Neuronal stem cell (in vitro differentiated cells): ENCODE data around the gene KLK6.

Experiments used
- DNase-seq: peaks from one replicate; pipeline ENCODE4 v3.0.0-alpha.2; 2013; ENCODE audit warnings: low spot score
- H2AFZ ChIP-seq: one replicate; pipeline ENCODE4 v1.6.1; 2013; ENCODE audit warnings: mild to moderate bottlenecking, low read length, inconsistent platforms
- H2AK5ac ChIP-seq: 2 replicates; pipeline ENCODE4 v1.6.1; 2013; ENCODE audit warnings: low read depth, mild to moderate bottlenecking, inconsistent platforms, low read length, moderate library complexity, mixed read lengths
- H2BK120ac ChIP-seq: 2 replicates; pipeline ENCODE4 v1.6.1; 2013; ENCODE audit warnings: low read depth, mild to moderate bottlenecking, inconsistent platforms, low read length, moderate library complexity, mixed read lengths
- H2BK12ac ChIP-seq: one replicate; pipeline ENCODE4 v1.6.1; 2013; ENCODE audit warnings: low read length, inconsistent platforms
- H2BK15ac ChIP-seq: 2 replicates; pipeline ENCODE4 v1.6.1; 2013; ENCODE audit warnings: mild to moderate bottlenecking, low read length, inconsistent platforms, mixed read lengths
- H2BK5ac ChIP-seq: one replicate; pipeline ENCODE4 v1.6.1; 2013; ENCODE audit warnings: inconsistent platforms, mild to moderate bottlenecking, low read length, moderate library complexity
- H3K14ac ChIP-seq: one replicate; pipeline ENCODE4 v1.6.1; 2013; ENCODE audit warnings: low read length, inconsistent platforms
- H3K18ac ChIP-seq: 2 replicates; pipeline ENCODE4 v1.6.1; 2013; ENCODE audit warnings: low read length, inconsistent platforms
- H3K23ac ChIP-seq: 2 replicates; pipeline ENCODE4 v1.6.1; 2013; ENCODE audit warnings: low read depth, mild to moderate bottlenecking, mixed read lengths, low read length, inconsistent platforms; ENCODE audit not compliant: poor library complexity
- H3K27ac ChIP-seq: replicated peaks from 3 replicates; pipeline ENCODE4 v1.5.1; 2013; ENCODE audit warnings: low read length, inconsistent platforms
- H3K27me3 ChIP-seq, 3 experiments: 2 replicates each; pipeline ENCODE4 v1.6.1; 2013; ENCODE audit warnings: low read length in 3 of 3, mild to moderate bottlenecking in 2 of 3, inconsistent platforms in 1 of 3, low read depth in 1 of 3, mixed read lengths in 1 of 3, moderate library complexity in 1 of 3; ENCODE audit not compliant: control insufficient read depth in 3 of 3, insufficient read depth in 3 of 3
- H3K36me3 ChIP-seq, 2 donors: replicated peaks in 1 of 2; 2 replicates each; pipeline ENCODE4 v1.6.1; 2013; ENCODE audit warnings: low read length in 2 of 2; ENCODE audit not compliant: control insufficient read depth in 2 of 2, insufficient read depth in 2 of 2
- H3K4ac ChIP-seq: 2 replicates; pipeline ENCODE4 v1.6.1; 2013; ENCODE audit warnings: inconsistent platforms, mild to moderate bottlenecking, low read length, moderate library complexity
- H3K4me1 ChIP-seq, 2 donors: 1 replicate in 1 of 2; 2 replicates in 1 of 2; pipeline ENCODE4 v1.6.1; 2013; ENCODE audit warnings: low read length in 2 of 2, low read depth in 1 of 2; ENCODE audit not compliant: control insufficient read depth in 2 of 2, insufficient read depth in 1 of 2
- H3K4me2 ChIP-seq: one replicate; pipeline ENCODE4 v1.6.1; 2013; ENCODE audit warnings: mild to moderate bottlenecking, low read length, inconsistent platforms; ENCODE audit not compliant: insufficient read depth, poor library complexity, severe bottlenecking
- H3K4me3 ChIP-seq, 2 donors: 2 replicates each; pipeline ENCODE4 v1.5.1; 2013; ENCODE audit warnings: low read length in 2 of 2, mild to moderate bottlenecking in 2 of 2, inconsistent platforms in 1 of 2, moderate library complexity in 1 of 2
- H3K79me1 ChIP-seq: one replicate; pipeline ENCODE4 v1.6.1; 2013; ENCODE audit warnings: low read depth, mild to moderate bottlenecking, inconsistent platforms, low read length, moderate library complexity
- H3K9ac ChIP-seq: one replicate; pipeline ENCODE4 v1.6.1; 2013; ENCODE audit warnings: mild to moderate bottlenecking, low read depth, low read length, inconsistent platforms; ENCODE audit not compliant: poor library complexity
- H3K9me3 ChIP-seq, 2 donors: replicated peaks in 1 of 2; 2 replicates each; pipeline versions ENCODE3 to v1.6.1; 2013; ENCODE audit warnings: low read length in 2 of 2, mild to moderate bottlenecking in 2 of 2, inconsistent platforms in 1 of 2, low read depth in 1 of 2, mixed read lengths in 1 of 2, moderate library complexity in 1 of 2; ENCODE audit not compliant: control insufficient read depth in 2 of 2, insufficient read depth in 1 of 2
- H4K8ac ChIP-seq: one replicate; pipeline ENCODE4 v1.6.1; 2013; ENCODE audit warnings: low read depth, mild to moderate bottlenecking, inconsistent platforms, low read length, moderate library complexity
- H4K91ac ChIP-seq: one replicate; pipeline ENCODE4 v1.6.1; 2013; ENCODE audit warnings: low read length, low read depth, mild to moderate bottlenecking, inconsistent platforms; ENCODE audit not compliant: poor library complexity
- WGBS, 2 donors: extraction: QIAGEN DNeasy Blood & Tissue Kit; methylation state at CpG; one replicate each; pipeline ENCODE4 v1.1.7; 2013; ENCODE audit warnings: missing lambda C conversion rate in 2 of 2, mixed read lengths in 1 of 2; ENCODE audit not compliant: insufficient read length in 2 of 2, insufficient replicate concordance in 1 of 2; ENCODE audit errors: extremely low coverage in 2 of 2; 5-methylcytosine and 5-hydroxymethylcytosine counted together

Gene KLK6

DNA sequence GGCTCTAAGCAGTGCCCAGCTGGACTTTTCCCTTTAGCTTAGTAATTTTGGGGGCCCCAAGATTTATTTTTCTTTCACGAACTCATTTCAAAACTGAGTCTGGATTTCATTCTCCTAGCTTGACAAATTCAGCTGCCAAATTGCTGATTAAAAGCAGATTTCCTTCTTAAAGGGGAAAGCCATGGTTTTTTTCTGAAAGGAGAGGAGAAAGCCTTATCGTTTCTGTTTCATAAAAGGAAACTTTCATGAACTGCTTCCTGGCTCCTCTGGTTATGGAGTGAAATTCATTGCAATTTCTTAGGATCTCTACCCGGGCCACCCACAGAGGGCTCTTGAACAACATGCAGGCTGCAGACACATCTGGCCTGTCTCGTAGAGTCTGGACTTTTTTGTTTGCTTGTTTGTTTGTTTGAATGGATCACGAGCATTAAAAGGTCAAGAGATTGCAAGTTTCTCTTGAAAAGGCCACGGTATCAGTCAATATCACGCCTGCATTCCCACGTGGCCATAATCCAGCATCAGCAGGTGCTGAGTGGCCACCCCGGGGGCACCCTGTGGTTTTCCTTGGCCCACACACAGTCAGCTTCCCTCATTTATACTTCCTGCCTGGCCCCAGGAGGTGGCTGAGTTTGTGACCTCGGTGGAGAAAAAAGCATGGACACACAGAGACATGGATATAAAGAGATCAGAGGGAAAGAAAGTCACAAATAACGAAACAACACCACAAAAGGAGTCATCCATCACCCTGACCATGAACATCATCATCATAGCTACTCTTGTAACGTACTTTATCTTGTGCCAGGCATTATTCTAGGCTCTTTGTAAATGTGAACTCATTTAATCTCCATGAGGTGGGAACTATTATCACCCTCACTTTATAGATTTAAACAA is 47.7 kb downstream of the KLK6 start:
- Histone ChIP-seq H2BK12ac (no peak overlapping the region), H2BK120ac (no peak overlapping the region), H3K79me1 (no peaks in the 10 kb centered on the region), H3K27me3 (peaks cover 0 to 12% (median 11%) of the 10 kb centered on the region in 3 experiments), H3K4me1 (no peaks in the 10 kb centered on the region), H3K4me3 (no peak overlapping the region), H3K23ac (no peak overlapping the region), H3K4ac (no peak overlapping the region), H3K14ac (no peak overlapping the region), H3K4me2 (no peak overlapping the region), H4K8ac (no peak overlapping the region), H3K36me3 (no peaks in the 10 kb centered on the region), H2BK5ac (no peak overlapping the region), H2AFZ (no peak overlapping the region), H3K27ac (no peak overlapping the region), H2BK15ac (no peak overlapping the region), H3K9me3 (no peaks in the 10 kb centered on the region), H3K9ac (no peak overlapping the region), H3K18ac (no peak overlapping the region), H4K91ac (no peak overlapping the region), H2AK5ac (no peak overlapping the region)
- peak; percentile 20 for DNase-seq
- WGBS, 2 donors, result no CpG with 5 or more reads among the region's 12 CpGs

DNA sequence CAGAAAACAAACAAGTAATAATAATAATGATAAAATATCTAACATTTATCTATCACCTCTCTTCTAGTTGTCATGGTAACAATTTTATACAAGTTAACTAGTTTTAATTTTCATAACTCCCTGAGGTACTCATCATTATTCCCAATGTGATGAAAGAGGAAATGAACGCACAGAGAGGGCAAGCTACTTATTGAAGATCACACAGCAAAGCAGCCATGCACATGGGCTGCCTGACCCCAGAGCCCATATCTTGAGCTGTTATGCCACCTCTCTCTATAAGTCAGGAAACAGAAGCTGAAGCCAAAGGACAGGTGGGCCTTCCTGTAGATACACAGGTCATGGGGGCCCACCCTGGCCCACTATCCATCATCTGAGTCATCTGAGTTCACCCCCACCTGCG is 53.3 kb downstream of the KLK6 start:
- Histone ChIP-seq H3K36me3 (no peaks in the 10 kb centered on the region), H3K27me3 (peaks cover 9 to 27% (median 27%) of the 10 kb centered on the region in 3 experiments), H3K23ac (no peak overlapping the region), H2BK5ac (no peak overlapping the region), H2BK15ac (no peak overlapping the region), H3K4ac (no peak overlapping the region), H3K18ac (peak overlapping the region; percentile 28), H3K9ac (no peak overlapping the region), H3K79me1 (no peaks in the 10 kb centered on the region), H2BK12ac (no peak overlapping the region), H3K14ac (no peak overlapping the region), H4K91ac (no peak overlapping the region), H3K27ac (no peak overlapping the region), H3K9me3 (no peaks in the 10 kb centered on the region), H2AK5ac (no peak overlapping the region), H3K4me1 (no peaks in the 10 kb centered on the region), H4K8ac (no peak overlapping the region), H3K4me3 (no peak overlapping the region), H3K4me2 (no peak overlapping the region), H2BK120ac (no peak overlapping the region), H2AFZ (no peak overlapping the region)
- WGBS, 2 donors, result no CpG with 5 or more reads among the region's 2 CpGs
- no peak for DNase-seq

DNA sequence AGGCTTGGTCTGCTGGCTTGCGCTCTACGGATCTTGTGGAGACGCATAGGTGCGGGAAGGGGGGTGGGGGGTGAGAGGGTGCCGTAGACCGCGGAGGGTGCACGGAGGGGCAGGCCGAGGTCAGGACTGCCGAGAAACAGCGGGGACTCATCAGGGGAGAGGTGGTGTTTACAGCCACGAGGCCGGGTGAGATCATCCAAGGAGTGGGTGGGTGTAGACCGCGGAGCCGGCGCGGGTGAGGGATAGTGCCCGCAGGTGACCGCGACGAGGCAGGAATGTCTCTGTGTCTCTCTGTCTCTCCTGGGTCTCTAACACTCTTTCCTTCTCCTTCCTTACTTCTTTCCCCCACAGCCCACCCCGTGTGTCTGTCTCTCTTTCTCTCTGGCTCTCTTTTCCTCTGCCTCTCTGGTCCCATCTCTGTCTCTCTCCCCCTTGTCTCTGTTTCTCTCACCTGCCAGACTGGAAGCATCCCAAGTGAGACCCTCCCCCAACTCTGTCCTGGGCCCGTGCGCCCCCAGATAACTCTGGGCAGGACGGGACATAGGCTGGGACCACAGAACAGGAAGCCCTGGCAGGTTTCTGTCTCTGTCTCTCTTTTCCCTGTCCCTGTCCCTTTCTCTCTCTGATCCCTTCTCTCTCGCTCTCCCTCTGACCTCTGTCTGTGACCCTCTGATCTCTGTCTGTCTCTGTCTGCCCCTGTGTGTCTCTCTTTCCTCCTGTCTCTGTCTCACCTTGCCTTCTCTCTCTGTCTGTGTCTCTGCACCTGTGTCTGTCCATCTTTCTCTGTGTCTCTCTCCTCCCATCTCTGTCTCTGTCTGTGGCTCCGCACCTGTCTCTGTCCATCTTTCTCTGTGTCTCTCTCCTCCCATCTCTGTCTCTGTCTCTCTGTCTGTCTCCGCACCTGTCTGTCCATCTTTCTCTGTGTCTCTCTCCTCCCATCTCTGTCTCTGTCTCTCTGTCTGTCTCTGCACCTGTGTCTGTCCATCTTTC is 56.4 kb downstream of the KLK6 start:
- Histone ChIP-seq H3K4me2 (no peak overlapping the region), H4K91ac (no peak overlapping the region), H2AK5ac (no peak overlapping the region), H2BK120ac (no peak overlapping the region), H3K36me3 (no peaks in the 10 kb centered on the region), H3K18ac (peak overlapping the region; percentile 45), H3K79me1 (no peaks in the 10 kb centered on the region), H2BK15ac (no peak overlapping the region), H3K23ac (peak overlapping the region; percentile 21), H3K27me3 (peaks cover 11 to 54% (median 46%) of the 10 kb centered on the region in 3 experiments), H2BK5ac (no peak overlapping the region), H3K14ac (peak overlapping the region; percentile 87), H2AFZ (no peak overlapping the region), H3K4me1 (peaks cover 0 to 3% of the 10 kb centered on the region in 2 donors), H3K4me3 (no peak overlapping the region), H2BK12ac (no peak overlapping the region), H3K4ac (no peak overlapping the region), H3K9ac (no peak overlapping the region), H3K27ac (no peak overlapping the region), H4K8ac (no peak overlapping the region), H3K9me3 (no peaks in the 10 kb centered on the region)
- DNase-seq, result no peak
- WGBS, 2 donors, result no CpG with 5 or more reads among the region's 29 CpGs
